GM12878 (cell line): ENCODE measurements around the gene TANC1. TPM values are rescaled to one million over a fixed set of nuclear protein-coding genes. Genes with fewer than 3 reads are reported as not detected.

Source experiments
- ATAC-seq: fragments of 200-7000 bp; cut with Tn5 transposase; 3 replicates; pipeline ENCODE4 v1.9.1; 2020; ENCODE audit warnings: mild to moderate bottlenecking, moderate library complexity
- BruUV-seq: library from RNA; stranded (reverse); fragments of 400-500 nt; replicated peaks from 2 replicates; lab custom pipeline; 2021; lab: Mats Ljungman, UMichigan
- CTCF ChIA-PET: fragments of 300-600 bp; sonication (Branson Sonifier 250); formaldehyde crosslinking; extraction: SDS; loops from one replicate; lab custom pipeline; 2021; ENCODE audit warnings: inconsistent platforms; lab: Yijun Ruan, JAX
- POLR2A ChIA-PET: fragments of 350-600 bp; formaldehyde crosslinking; extraction: SDS; loops from one replicate; lab custom pipeline; 2021; ENCODE audit warnings: inconsistent platforms; lab: Charles Lee
- RAD21 ChIA-PET: fragments of 300-600 bp; sonication (Branson Sonifier 250); formaldehyde crosslinking; loops from one replicate; lab custom pipeline; 2023; ENCODE audit warnings: antibody characterized with exemption; ENCODE audit not compliant: unreplicated experiment; lab: Charles Lee
- SMC1A ChIA-PET: fragments of 300-600 bp; sonication (Branson Sonifier 250); formaldehyde crosslinking; loops from one replicate; lab custom pipeline; 2023; ENCODE audit not compliant: unreplicated experiment, uncharacterized antibody; lab: Charles Lee
- DNase-seq: peaks from one replicate; pipeline ENCODE4 v3.0.0-alpha.2; 2011; ENCODE audit warnings: low read depth, low spot score
- FAIRE-seq: peaks from 3 replicates; lab custom pipeline; 2011; peaks lifted over from hg19 to GRCh38; lab: Jason Lieb, UNC
- H2AFZ ChIP-seq: 2 replicates; pipeline ENCODE4 v1.6.0; 2011; ENCODE audit warnings: low read depth, low read length, control low read depth; ENCODE audit not compliant: control insufficient read depth
- H3K27ac ChIP-seq: 2 replicates; pipeline ENCODE4 v1.5.1; 2011; ENCODE audit warnings: control low read depth; ENCODE audit not compliant: control insufficient read depth, insufficient read depth
- H3K27me3 ChIP-seq, 2 experiments: replicated peaks in 1 of 2; 2 replicates each; pipeline versions ENCODE4 v1.6.0 to v1.6.1; 2011; ENCODE audit warnings: low read length in 1 of 2; ENCODE audit not compliant: control insufficient read depth in 2 of 2, insufficient read depth in 2 of 2
- H3K36me3 ChIP-seq, 2 experiments: 2 replicates each; pipeline ENCODE4 v1.5.1; 2011; ENCODE audit warnings: low read length in 1 of 2; ENCODE audit not compliant: control insufficient read depth in 2 of 2, insufficient read depth in 2 of 2
- H3K4me1 ChIP-seq: 2 replicates; pipeline ENCODE4 v1.6.1; 2011; ENCODE audit warnings: mild to moderate bottlenecking, low read length, moderate library complexity, mixed read lengths; ENCODE audit not compliant: control insufficient read depth, insufficient read depth
- H3K4me2 ChIP-seq: 2 replicates; pipeline ENCODE4 v1.6.0; 2011; ENCODE audit warnings: control low read depth; ENCODE audit not compliant: control insufficient read depth, insufficient read depth
- H3K4me3 ChIP-seq: fragments of 200-600 bp; sonication (generic); 2 replicates; pipeline ENCODE4 v1.5.1; 2016
- H3K79me2 ChIP-seq: 2 replicates; pipeline ENCODE4 v1.6.0; 2011; ENCODE audit warnings: low read length; ENCODE audit not compliant: control insufficient read depth, insufficient read depth
- H3K9ac ChIP-seq: 2 replicates; pipeline ENCODE4 v1.8.0; 2011; ENCODE audit warnings: low read length, control low read depth, mixed read lengths; ENCODE audit not compliant: control insufficient read depth, insufficient read depth
- H3K9me3 ChIP-seq: replicated peaks from 3 replicates; pipeline ENCODE4 v1.5.1; 2011; ENCODE audit warnings: mild to moderate bottlenecking, low read length; ENCODE audit not compliant: control insufficient read depth, insufficient read depth
- H4K20me1 ChIP-seq: 2 replicates; pipeline ENCODE4 v1.6.0; 2011; ENCODE audit not compliant: control insufficient read depth, insufficient read depth
- BMI1 ChIP-seq: fragments of 450-650 bp; IDR thresholded peaks from 2 replicates; pipeline ENCODE4 v1.6.1; 2016; ENCODE audit warnings: mild to moderate bottlenecking, moderate library complexity, borderline replicate concordance
- ETV6 ChIP-seq, 2 experiments: fragments of 450-650 bp in 1 of 2; IDR thresholded peaks in 1 of 2; conservative IDR thresholded peaks in 1 of 2; 2 replicates each; pipeline ENCODE4 v1.6.1; 2014; ENCODE audit warnings: antibody characterized with exemption in 1 of 2, borderline replicate concordance in 1 of 2, low read depth in 1 of 2, mild to moderate bottlenecking in 1 of 2, moderate library complexity in 1 of 2
- EZH2 ChIP-seq: IDR thresholded peaks from 2 replicates; pipeline ENCODE4 v1.6.1; 2012; ENCODE audit warnings: low read depth, mild to moderate bottlenecking, control low read depth, inconsistent platforms, low read length, borderline replicate concordance; ENCODE audit not compliant: control insufficient read depth
- HDGF ChIP-seq: fragments of 450-650 bp; IDR thresholded peaks from 2 replicates; pipeline ENCODE4 v1.6.1; 2016; ENCODE audit warnings: antibody characterized with exemption
- IKZF2 ChIP-seq, 2 experiments: fragments of 450-650 bp; IDR thresholded peaks; 2 replicates each; pipeline ENCODE4 v1.6.1; 2017; ENCODE audit warnings: mild to moderate bottlenecking in 2 of 2, moderate library complexity in 2 of 2
- MEF2B ChIP-seq: fragments of 450-650 bp; IDR thresholded peaks from 2 replicates; pipeline ENCODE4 v1.6.1; 2018; ENCODE audit warnings: mild to moderate bottlenecking, moderate library complexity; ENCODE audit not compliant: partially characterized antibody, poor library complexity, severe bottlenecking
- MXI1 ChIP-seq: fragments of 150-350 bp; IDR thresholded peaks from 2 replicates; pipeline ENCODE4 v1.6.1; 2011; ENCODE audit warnings: low read depth, mild to moderate bottlenecking, inconsistent platforms, low read length, improper control_type of control experiment
- NR2F1 ChIP-seq: fragments of 450-650 bp; conservative IDR thresholded peaks from 2 replicates; pipeline ENCODE4 v1.6.1; 2017; ENCODE audit warnings: mild to moderate bottlenecking
- SMAD5 ChIP-seq: IDR thresholded peaks from 2 replicates; pipeline ENCODE4 v1.6.1; 2016; ENCODE audit warnings: antibody characterized with exemption, low read depth
- SMARCA5 ChIP-seq: fragments of 450-650 bp; IDR thresholded peaks from 2 replicates; pipeline ENCODE4 v1.6.1; 2017; ENCODE audit warnings: mild to moderate bottlenecking
- ZNF217 ChIP-seq: fragments of 450-650 bp; IDR thresholded peaks from 2 replicates; pipeline ENCODE4 v1.6.1; 2017; ENCODE audit warnings: antibody characterized with exemption, mild to moderate bottlenecking
- WGBS: methylation state at CpG from one replicate; pipeline ENCODE4 v1.1.6; 2016; ENCODE audit warnings: low lambda C conversion rate; ENCODE audit not compliant: insufficient replicate concordance, insufficient coverage; ENCODE audit errors: missing lambda C conversion rate; 5-methylcytosine and 5-hydroxymethylcytosine counted together
- in situ Hi-C: fragments of 300-500 bp; cut with MboI; formaldehyde crosslinking; loops from 9 replicates; pipeline ENCODE4 v1.14.3; 2018; ENCODE audit warnings: mixed read lengths
- intact Hi-C: fragments of 100-400 bp; cut with micrococcal nuclease; formaldehyde crosslinking; loops from one replicate; pipeline ENCODE4 v1.14.2; 2022; ENCODE audit not compliant: unreplicated experiment
- polyA plus RNA-seq, 11 experiments: library from polyadenylated mRNA; depleted of rRNA in 4 of 11; unstranded in 6 of 11; stranded (reverse) in 5 of 11; fragments of >200 nt; fragmentation: Nextera tagmentation in 4 of 11; fragmentation: Illumina TruSeq in 1 of 11; extraction: Ambion mirVana in 4 of 11; extraction: Trizol in 1 of 11; gene quantifications; 1 replicate in 1 of 11; 2 replicates in 10 of 11; pipeline versions ENCODE4 v1.2.1 to v1.2.3, GENCODE V29; 2011 to 2016; ENCODE audit warnings: inconsistent platforms in 2 of 11, missing spikeins in 2 of 11, low read depth in 1 of 11
- total RNA-seq, 4 experiments: library from RNA; depleted of rRNA in 3 of 4; stranded (reverse); fragments of >200 nt in 3 of 4; fragmentation: Illumina TruSeq in 1 of 4; extraction: Trizol in 1 of 4; gene quantifications; 2 replicates each; pipeline versions ENCODE4 v1.2.1 to v1.2.3, GENCODE V29; 2013 to 2021
- TF ChIP-seq, protein P1 (sequence below): fragments of 450-650 bp; IDR thresholded peaks from 2 replicates; pipeline ENCODE4 v1.6.1; 2014; ENCODE audit warnings: mild to moderate bottlenecking
- TF ChIP-seq, protein P2 (sequence below): fragments of 450-650 bp; conservative IDR thresholded peaks from 2 replicates; pipeline ENCODE4 v1.6.1; 2017; ENCODE audit warnings: mild to moderate bottlenecking, moderate library complexity
- TF ChIP-seq, protein P3 (sequence below): fragments of 450-650 bp; IDR thresholded peaks from 2 replicates; pipeline ENCODE4 v1.6.1; 2017; ENCODE audit warnings: low read depth, mild to moderate bottlenecking, moderate library complexity
- TF ChIP-seq, protein P4 (sequence below): fragments of 450-650 bp; IDR thresholded peaks from 2 replicates; pipeline ENCODE4 v1.6.1; 2016; ENCODE audit warnings: mild to moderate bottlenecking

The TANC1 gene
- total and polyA plus RNA-seq, 10 of the 15 experiments (the other 5 are each of a cell fraction or from before 2014, with no cell fraction given), result 0.05 to 5.0 (median 0.34) TPM

DNA sequence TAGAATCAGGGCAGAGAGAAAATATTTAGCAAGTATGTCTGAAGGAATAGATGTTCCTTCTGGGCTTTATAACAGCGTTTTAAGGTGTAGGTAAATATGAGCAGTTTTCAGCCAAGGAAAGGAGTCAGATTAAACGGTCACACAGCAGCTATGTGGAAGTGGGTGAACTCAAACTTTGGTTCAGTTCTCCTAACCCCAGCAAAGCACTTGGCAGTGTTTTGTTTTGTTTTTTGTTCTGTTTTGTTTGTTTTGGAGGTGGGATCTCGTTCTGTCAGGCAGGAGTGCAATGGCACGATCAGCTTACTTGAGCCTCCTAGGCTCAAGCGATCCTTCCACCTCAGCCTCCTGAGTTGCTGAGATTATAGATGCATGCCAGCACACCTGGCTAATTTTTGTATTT is 24.6 kb downstream of the TANC1 start:
- no peak for FAIRE-seq

More for the DNA sequence above, 24.6 kb downstream of the TANC1 start:
- ATAC-seq (no peak), DNase-seq (no peak)
- H3K27ac ChIP-seq, result no peak overlapping the region
- H3K4me2 ChIP-seq, result no peak overlapping the region
- POLR2A ChIA-PET, result no interaction called here
- H3K9me3 ChIP-seq, result no peaks in the 10 kb centered on the region
- no peak overlapping the region for H3K9ac ChIP-seq
- no peaks in the 10 kb centered on the region for H3K27me3 ChIP-seq
- intact Hi-C loops, result no loop called here
- H3K4me3 ChIP-seq, result no peak overlapping the region
- H2AFZ ChIP-seq, result no peak overlapping the region
- H4K20me1 ChIP-seq, result no peaks in the 10 kb centered on the region
- H3K79me2 ChIP-seq, result no peaks in the 10 kb centered on the region
- 78% methylated on average over 5 of the region's 5 CpGs for WGBS
- in situ Hi-C loops, result no loop called here
- SMC1A ChIA-PET, result no interaction called here
- H3K36me3 ChIP-seq, result no peaks in the 10 kb centered on the region
- TF ChIP-seq, protein P1, sequence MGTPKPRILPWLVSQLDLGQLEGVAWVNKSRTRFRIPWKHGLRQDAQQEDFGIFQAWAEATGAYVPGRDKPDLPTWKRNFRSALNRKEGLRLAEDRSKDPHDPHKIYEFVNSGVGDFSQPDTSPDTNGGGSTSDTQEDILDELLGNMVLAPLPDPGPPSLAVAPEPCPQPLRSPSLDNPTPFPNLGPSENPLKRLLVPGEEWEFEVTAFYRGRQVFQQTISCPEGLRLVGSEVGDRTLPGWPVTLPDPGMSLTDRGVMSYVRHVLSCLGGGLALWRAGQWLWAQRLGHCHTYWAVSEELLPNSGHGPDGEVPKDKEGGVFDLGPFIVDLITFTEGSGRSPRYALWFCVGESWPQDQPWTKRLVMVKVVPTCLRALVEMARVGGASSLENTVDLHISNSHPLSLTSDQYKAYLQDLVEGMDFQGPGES, result no peak
- TF ChIP-seq, protein P2, sequence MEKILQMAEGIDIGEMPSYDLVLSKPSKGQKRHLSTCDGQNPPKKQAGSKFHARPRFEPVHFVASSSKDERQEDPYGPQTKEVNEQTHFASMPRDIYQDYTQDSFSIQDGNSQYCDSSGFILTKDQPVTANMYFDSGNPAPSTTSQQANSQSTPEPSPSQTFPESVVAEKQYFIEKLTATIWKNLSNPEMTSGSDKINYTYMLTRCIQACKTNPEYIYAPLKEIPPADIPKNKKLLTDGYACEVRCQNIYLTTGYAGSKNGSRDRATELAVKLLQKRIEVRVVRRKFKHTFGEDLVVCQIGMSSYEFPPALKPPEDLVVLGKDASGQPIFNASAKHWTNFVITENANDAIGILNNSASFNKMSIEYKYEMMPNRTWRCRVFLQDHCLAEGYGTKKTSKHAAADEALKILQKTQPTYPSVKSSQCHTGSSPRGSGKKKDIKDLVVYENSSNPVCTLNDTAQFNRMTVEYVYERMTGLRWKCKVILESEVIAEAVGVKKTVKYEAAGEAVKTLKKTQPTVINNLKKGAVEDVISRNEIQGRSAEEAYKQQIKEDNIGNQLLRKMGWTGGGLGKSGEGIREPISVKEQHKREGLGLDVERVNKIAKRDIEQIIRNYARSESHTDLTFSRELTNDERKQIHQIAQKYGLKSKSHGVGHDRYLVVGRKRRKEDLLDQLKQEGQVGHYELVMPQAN, result no peak
- TF ChIP-seq, protein P3, sequence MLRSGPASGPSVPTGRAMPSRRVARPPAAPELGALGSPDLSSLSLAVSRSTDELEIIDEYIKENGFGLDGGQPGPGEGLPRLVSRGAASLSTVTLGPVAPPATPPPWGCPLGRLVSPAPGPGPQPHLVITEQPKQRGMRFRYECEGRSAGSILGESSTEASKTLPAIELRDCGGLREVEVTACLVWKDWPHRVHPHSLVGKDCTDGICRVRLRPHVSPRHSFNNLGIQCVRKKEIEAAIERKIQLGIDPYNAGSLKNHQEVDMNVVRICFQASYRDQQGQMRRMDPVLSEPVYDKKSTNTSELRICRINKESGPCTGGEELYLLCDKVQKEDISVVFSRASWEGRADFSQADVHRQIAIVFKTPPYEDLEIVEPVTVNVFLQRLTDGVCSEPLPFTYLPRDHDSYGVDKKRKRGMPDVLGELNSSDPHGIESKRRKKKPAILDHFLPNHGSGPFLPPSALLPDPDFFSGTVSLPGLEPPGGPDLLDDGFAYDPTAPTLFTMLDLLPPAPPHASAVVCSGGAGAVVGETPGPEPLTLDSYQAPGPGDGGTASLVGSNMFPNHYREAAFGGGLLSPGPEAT, result no peak
- no peak for TF ChIP-seq MEF2B
- TF ChIP-seq HDGF, result no peak
- no peak for TF ChIP-seq MXI1
- TF ChIP-seq SMARCA5, result no peak
- no peak for TF ChIP-seq ETV6 (conservative IDR thresholded peaks at IDR 0.05 in 1 of 2, IDR thresholded peaks at IDR 0.05 in 1 of 2; ENCODE audit: borderline replicate concordance in 1 of 2, low read depth in 1 of 2)
- TF ChIP-seq ZNF217, result no peak
- no peak for TF ChIP-seq IKZF2 (IDR thresholded peaks at IDR 0.05)
- TF ChIP-seq BMI1, result no peak
- no peak for TF ChIP-seq NR2F1
- TF ChIP-seq, protein P4, sequence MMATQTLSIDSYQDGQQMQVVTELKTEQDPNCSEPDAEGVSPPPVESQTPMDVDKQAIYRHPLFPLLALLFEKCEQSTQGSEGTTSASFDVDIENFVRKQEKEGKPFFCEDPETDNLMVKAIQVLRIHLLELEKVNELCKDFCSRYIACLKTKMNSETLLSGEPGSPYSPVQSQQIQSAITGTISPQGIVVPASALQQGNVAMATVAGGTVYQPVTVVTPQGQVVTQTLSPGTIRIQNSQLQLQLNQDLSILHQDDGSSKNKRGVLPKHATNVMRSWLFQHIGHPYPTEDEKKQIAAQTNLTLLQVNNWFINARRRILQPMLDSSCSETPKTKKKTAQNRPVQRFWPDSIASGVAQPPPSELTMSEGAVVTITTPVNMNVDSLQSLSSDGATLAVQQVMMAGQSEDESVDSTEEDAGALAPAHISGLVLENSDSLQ, result no peak
- TF ChIP-seq SMAD5, result no peak
- TF ChIP-seq EZH2, result no peak
- TF ChIP-seq, all 136 proteins: peak for 0
- ChIA-PET CTCF (no interaction called here), RAD21 (no interaction called here)
- no TSS peak for BruUV-seq
- peaks cover 3% of the 10 kb centered on the region for H3K4me1 ChIP-seq
